ENCODE measurements around the gene MAOB.

Gene MAOB

DNA sequence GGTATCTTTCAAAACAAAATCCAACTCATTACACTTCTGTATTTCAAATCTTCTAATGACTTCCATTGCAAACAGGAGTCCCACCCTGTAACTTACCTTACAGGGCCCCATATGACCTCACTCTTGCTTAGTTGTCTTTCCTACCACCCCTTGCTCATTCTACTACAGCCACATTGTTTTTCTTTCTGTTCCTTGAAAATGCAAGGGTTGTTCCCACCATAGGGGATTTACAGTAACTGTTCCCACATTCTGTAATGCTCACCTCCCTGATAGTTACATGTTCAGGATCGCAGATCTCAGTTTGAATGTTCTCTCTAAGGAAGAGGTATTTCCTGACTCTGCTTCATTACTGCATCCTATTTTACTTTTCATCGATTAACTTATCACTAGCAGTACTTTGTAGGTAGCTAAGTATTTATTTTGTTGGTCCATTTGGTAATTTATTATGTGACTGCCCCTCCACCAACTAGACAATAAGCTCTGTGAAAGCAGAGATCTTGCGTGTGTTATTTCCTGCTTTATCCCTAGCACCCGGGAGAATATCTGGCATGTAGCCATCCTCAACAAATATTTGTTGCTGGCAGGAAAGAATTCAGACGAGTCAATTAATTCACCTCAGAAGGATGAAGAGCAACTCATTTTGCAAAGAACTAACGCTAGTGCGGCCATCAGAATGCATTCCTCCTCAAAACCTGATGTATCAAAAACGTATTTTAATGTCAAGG, 21.4 kb downstream of the MAOB start:
- DNase-seq (ENCODE audit: low read depth) = no peak

DNA sequence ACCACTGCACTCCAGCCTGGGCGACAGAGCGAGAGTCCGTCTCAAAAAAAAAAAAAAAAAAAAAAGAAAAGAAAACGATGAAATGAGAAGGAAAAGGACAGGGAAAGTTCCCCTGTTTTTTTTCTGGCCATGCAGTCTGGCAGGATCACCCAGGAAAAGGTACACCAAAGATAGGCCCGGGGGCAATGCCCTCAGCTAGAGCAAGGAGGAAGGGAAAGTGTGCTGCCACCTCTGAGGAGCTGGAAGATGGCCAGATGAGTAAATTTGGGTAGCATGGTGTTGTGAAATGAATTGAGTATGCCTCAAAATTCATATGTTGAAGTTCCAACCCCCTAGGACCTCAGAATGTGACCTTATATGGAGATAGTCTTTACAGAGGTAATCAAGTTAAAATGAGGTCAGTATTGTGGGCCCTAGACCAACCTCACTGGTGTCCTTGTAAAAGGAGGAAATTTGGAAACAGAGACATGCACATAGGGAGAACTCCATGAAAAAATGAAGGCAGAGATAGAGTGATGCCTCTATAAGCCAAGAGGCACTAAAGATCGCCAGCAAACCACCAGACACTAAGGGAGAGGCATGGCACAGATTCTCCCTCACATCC, 28.9 kb downstream of the MAOB start:
- no peak for DNase-seq (ENCODE audit: low read depth)

DNA sequence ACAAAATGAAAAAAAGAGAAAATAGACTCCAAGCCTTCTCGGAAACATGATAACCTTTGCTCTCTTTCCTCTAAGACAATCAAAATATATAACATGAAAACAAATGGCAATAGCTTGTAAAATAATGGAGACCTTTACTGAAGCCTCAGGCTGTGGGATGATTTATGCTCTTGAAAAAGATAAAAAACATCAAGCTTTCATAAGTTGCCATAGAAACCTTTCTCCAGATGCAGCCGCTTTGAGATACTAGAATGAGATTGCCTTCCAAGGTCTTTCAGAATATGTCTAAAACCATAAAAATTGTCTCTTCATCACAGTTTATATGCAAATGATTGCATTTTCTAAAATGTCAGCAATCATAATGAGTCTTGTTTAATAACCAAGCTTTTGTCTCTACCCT, 31.6 kb downstream of the MAOB start:
- DNase-seq (ENCODE audit: low read depth) = no peak

DNA sequence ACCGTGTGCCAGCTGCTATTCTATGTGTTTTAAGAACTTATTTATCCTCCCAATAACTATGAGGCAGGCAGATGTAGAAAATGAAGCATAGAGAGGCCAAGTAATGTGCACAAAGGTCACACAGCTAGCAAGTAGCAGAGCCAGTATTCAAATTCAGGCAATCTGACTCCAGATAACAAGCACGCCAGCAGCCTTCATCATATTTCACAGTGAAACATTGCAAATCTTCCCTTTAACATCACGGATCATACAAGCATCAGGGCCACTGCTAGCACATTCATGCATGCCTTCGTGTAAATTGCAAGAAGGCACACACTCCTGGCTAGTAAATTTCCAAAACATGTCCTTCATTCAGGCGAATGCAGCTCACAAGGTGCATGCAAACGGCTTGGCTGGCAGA, 33.1 kb downstream of the MAOB start:
- no peak for DNase-seq (ENCODE audit: low read depth)

DNA sequence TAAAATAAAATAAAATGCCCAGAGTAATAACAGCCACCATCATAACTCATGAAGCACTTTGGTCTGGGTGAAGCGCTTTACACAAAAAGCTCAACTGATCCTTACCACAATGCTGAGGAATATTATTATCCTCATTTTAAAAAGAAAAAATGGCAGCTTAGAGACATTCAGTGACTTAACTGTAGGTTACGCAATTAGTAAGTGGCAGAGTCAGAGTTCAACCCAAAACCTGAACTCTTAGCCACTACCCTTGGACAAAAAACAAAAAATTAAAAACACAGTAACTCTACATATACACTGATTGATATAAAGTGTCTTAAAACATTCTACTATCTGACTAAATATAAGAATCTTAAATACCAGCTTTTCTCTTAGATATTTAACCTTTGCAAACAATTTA, 34.9 kb downstream of the MAOB start:
- DNase-seq (ENCODE audit: low read depth) = no peak

DNA sequence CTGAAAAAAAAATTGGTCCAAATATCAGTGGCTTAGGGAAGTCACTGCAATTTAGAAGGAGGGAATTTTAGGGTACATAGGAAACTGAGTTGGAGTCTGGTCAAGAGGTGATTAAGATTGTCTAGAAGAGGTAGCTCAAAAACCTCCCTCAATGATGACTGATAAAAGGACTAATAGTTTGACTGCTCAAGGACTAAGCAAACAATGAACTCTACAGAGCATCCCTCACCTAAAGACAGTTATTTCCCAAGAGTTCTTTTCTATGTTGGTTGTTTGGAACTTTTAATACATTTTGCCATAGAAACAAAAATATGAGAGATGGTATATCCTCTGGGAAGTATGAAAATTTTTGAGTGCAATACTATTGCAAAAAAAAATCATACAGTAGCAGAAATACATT, 35.7 kb downstream of the MAOB start:
- DNase-seq (ENCODE audit: low read depth) = no peak

DNA sequence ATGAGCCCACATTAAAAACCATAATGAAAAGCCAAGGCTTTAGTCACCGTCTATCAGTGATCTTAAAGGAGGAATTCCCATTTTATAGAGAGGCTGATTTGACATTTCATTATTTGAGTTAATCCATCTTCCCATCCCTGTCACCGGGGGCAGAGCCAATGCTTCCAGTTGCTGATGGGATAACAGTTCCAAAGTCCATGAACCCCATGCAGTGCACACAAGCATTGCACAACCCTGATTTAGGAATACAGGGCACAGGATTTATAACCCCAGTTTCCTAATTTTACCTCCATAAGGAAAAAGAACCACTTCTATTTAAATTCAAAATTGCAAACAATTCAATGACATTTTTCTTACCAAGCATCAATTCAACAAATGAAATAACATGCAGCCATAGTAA, 36.5 kb downstream of the MAOB start:
- DNase-seq (ENCODE audit: low read depth) = no peak

DNA sequence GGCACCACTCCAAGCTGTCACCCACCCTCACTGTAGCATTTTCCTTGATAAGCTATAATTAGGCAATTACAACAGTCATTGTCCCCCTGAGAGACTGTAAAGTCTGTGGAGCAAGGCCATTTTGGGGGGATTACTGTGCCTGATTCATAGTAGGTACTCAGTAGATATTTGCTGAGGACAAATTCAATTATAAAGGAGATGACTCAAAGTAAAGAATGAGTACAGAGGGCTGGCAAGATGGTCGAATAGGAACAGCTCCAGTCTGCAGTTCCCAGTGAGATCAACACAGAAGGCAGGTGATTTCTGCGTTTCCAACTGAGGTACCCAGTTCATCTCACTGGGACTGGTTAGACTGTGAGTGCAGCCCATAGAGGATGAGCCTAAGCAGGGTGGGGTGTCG, 42.0 kb downstream of the MAOB start:
- no peak for DNase-seq (ENCODE audit: low read depth)

DNA sequence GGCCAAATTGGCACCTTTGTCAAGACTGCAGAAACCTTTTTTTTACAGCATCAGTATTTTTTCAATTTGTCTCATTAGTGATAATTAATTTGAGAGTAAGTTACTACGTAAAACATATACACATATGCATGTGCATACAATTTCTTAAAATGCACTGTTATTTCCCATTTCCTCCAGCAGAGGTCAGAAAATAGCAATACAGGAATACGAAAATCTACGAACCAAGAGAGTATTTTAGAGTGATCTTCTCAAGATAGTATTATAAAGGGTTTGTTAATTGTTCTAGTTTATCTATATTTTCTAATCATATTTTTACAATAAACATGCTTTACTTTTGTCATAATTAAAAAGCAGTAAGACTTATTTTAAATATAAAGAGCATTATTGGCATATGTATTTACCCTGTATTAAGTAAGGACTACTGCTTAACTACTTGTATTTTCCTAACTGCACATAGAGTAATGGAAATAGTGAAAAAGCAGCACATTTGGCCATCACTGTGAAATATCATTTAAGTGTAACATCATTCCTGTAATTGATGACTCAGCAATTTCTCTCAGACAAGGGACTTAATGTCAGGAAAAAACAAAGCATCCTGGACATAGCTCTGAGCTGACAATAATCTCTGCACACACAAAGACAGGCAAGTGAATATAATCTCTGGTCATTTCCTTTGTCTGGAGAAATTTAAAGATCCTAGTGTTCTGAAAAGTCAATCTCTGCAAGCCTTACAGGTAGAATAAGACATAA, 45.6 kb downstream of the MAOB start:
- no peak for DNase-seq (ENCODE audit: low read depth)

DNA sequence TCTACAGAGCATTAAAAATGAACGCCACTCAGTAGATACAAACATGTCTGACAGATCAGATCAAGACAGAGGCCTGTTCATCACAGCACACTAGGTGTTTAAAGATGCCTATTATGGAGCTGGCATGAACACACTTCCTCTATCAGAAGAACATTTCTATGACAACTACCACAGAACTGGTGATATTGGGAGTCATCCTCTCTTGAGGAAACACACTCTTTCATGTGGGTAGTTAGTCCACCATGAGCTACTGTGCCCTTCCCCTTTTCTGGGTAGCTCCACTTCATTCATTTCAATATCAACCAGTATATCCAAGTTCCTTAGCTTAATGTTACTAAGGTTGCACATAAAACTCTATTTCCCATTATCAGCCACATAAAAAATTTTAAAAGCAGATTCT, 46.7 kb downstream of the MAOB start:
- no peak for DNase-seq (ENCODE audit: low read depth)

DNA sequence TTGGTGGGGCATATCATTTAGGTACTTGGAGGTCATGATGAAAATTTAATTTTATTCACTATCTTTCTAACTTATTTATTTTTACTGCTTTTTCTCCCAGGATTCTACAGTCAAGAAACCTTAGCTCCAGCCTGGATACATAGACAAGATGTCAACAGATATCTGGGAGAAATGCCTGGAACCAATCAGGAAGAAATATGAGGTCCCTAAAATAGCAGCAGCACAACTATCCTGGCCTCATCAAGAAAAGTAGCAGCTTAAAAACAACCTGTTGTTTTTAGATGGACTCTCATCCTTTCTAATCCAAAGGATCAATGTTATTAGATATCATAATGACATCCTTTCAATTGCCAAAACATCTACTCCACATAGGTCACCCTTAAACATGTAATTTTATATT, 54.5 kb downstream of the MAOB start:
- DNase-seq (ENCODE audit: low read depth) = no peak

DNA sequence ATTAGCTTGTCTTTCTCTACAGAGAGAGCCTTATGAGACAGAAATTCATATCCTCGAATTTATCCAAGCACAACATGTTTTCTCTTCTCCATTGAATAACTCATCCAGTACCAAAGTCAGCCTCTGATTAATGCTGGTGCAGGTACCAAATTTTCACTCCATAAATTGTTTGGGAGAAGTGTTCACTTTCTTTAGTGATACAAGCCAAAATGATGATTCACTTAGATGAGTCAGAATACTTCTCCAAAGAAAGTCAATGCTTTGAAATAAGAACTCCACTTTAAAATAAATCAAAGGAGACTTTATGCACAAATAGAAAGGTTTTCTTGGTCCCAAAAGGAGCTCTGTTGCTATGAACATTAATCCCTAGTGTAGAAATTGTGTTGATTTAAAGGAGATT, 60.2 kb downstream of the MAOB start:
- no peak for DNase-seq (ENCODE audit: low read depth)

DNA sequence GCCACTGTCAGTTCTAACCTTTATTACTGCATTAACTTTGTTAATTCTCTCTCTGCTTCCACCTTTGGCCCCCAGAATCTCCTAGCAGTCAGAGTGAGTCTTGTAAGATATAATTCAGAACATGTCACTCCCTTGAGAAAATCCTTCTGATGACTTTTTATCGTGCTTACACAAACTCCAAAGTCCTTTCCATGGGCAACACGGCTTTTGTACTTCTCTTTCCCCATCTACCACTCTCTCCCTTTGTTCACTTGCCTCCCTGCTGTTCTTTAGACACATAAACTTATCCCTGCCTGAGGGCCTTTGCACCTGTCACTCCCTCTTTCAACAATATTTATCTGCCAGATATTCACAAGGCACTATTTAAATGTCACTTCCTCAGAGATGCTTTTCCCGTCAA, 64.8 kb downstream of the MAOB start:
- no peak for DNase-seq (ENCODE audit: low read depth)

DNA sequence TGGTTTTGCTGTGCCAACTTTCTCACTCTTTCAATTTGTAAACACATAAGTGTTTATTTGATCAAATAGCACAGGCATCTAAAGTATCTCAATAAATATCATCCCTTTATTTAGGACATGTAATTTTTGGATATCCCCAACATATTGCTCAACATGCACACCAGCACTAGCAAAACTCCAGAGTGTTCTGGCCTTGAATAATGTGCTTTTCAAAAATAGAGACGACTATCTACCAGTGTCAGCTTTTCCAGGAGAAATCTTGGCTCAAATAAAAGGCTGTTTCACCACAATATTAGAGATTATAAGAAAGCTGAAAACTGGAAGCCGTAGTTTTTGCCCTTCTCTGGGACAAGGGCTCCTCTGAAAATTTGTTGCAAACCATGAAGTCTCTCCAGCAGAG, 67.0 kb downstream of the MAOB start:
- no peak for DNase-seq (ENCODE audit: low read depth)

DNA sequence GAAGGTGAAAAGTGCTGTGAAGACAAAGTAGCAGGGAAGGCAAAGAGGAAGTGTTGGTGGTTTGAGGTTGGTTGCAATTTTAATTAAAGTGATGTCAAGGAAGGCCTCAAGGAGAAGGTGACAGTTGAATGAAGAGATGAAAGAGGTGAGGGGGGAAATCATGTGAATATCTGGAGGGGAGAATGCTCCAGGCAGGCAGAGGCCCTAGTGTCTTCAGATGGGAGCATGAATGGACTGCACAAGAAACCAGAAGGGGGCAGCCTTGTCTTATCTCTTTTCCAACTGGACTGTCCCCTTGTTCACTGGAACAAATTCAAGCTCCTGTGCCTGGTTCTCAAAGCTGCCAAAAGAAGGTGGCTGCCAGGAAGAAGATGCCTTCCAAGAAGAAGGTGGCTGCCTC, 68.4 kb downstream of the MAOB start:
- DNase-seq (ENCODE audit: low read depth) = no peak

DNA sequence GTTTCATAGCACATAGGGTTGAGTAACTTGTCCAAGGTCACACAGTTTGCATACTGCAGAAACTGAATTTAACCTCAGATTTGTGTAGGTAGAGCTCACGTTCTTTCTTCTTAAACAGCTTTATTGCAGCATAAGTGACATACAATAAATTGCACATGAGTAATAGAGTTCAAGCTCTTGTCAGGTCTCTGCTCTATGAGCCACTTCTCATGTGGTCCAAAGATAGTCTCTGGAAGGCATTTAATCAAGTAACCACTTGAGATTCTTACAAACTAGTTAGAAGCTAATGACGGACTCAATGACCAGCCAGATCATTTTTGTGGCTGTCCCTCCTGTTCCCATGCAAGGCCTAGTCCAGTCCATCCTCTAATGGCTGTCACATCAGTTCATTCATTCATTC, 68.9 kb downstream of the MAOB start:
- DNase-seq (ENCODE audit: low read depth) = no peak

DNA sequence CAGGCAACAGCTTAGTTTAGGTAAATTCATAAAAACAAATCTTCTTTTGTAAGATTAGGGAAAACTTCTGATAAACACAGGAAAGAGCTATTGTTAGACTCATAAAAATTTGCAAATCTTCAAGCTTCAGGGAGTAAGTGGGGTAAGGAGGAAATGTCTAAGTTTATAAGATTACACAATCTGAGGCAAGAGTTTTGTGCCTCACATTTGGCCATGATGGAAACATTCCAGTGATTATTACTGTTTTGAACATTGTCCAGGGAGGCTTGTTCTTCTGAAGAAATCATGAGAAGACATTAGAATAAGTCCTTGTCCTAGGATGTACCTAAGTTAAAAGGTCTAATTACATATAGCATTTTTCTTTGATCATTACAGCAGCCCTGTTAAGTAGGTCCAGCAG, 72.8 kb downstream of the MAOB start:
- DNase-seq (ENCODE audit: low read depth) = no peak

DNA sequence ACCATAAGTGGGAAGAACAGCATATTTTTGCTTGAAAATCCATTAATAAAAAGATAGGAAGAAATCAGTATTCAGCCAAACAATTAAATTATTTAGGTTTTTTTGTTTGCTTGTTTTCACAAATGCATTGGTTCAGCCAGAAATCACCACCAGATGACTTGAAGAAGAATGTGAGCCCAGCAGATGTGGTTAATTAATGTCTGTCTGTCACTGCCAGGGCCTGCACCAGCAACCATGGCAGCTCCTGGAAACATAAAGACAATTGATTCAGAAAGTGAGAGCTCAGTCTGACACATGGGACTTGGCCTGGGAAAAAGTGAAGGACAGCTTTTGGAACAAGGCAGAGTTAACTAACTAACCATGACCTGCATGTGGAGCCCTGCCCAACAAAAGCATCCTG, 74.0 kb downstream of the MAOB start:
- DNase-seq (ENCODE audit: low read depth) = no peak

DNA sequence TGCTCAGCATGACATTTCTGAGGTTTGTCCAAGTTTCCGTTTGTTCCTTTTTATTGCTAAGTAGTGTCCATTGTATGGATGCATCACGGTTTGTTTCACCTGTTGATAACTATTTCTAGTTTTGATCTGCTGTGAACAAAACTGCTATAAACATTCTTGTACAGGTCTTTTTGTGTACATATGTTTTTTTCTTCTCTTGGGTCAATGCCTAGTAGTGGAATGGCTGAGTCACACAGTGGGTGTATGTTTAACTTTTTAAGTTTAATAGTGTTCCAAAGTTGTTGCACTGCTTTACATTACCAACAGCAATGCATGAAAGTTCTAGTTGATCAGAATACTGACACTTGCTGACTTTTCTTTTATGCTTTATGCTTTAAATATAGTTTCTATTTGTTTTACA, 76.7 kb downstream of the MAOB start:
- DNase-seq (ENCODE audit: low read depth) = no peak

DNA sequence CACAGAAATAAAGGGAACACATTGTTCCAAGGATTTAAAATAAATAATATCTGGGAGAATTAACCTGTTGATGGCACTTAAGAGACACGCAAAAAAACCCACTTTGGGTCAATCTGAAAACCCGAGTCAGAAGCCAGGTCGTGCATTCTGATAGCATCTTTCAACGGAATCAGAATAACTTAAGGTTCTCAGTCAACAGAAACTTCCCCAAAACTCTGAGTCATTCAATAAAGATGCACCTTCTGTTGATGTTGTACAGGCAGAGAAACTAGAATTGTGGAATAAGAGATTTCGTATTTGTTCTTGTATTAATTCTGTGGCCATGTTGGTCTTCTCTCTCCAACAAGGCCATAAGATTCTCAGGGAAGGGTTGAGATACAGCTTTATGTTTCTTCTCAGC, 78.2 kb downstream of the MAOB start:
- no peak for DNase-seq (ENCODE audit: low read depth)

DNA sequence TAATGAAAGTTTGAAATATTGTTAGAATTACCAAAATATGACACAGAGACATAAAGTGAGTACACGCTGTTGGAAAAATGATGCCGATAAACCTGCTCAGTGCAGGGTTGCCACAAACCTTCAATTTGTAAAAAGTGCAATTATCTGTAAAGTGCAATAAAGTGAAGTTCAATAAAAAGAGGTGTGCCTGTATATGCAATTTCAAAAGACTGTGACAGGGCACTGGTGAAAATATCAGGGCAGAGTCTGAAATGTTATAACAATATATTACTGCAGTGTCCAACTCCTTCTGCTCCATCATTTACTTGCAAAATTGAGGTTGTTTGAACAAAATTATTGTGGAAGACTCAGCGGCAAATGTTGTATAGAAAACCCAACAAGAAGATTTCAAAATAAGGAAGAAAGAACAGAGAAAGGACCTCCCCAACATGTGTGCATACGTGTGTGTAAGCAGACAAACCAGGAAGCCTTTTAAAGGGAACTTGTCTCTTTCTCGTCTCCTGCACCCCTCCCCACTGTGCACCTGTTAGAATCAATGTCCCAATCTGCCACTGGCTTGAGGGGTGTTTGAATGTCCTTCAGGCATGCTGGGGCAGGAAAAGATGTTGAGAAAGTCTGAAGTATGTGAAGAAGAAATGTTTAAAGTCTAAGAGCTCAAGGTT, 96.2 kb downstream of the MAOB start:
- DNase-seq (ENCODE audit: low read depth) = no peak

DNA sequence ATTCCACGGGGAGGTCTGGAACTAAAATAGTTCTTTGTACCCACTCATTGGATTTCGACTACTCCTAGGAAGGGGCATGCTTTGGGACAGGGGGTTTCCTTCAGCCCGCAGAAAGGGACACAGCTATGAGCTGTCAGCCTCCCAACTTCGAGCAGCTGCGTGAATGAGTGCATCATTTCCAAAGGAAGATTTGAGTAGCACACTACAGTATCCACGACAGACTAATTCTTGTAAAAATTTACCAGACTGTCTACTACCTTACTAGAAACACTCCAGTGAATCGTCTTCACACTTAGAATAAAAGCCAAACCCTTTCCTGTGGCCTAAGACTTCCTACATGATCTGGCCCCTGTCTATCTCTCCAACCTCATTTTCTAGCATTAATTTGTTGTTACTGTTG, 124.2 kb downstream of the MAOB start:
- DNase-seq (ENCODE audit: low read depth) = no peak

DNA sequence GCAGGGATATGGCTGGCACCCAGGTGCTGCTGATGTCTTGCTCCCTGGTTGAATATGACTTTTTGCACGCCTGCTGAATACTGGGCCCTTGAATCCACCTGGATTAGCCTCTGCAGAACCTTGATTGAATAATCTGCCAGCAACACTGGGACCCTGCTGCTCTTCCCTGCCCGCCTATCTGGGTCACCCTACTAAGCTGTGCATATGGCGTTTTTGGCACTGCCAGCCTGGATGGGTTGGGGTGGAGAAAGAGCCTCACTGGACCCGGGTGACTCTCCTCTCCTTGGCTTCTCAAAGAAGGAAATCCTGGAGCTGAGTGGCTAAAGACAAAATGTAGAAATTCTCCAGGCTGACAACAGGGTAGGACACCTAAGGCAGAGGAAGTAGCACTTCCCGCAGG, 126.2 kb downstream of the MAOB start:
- no peak for DNase-seq (ENCODE audit: low read depth)
